Skeletal muscle satellite cell (primary cell): ENCODE data around the gene ZNF428.
A peak's percentile ranks its signal among the peaks of the same experiment; 100 is the strongest.
"Not testable (repeated sequence)": the region's sequence is repeated elsewhere in the genome, so short reads cannot be mapped to it uniquely, and the experiment has no call there.

ENCODE experiments used
- H3K27me3 ChIP-seq: 2 replicates; pipeline ENCODE4 v1.7.0; 2013; ENCODE audit warnings: low read length; ENCODE audit not compliant: control insufficient read depth, insufficient read depth
- H3K36me3 ChIP-seq: 2 replicates; pipeline ENCODE4 v1.7.0; 2013; ENCODE audit warnings: mild to moderate bottlenecking, control low read depth, low read length; ENCODE audit not compliant: insufficient read depth
- H3K4me1 ChIP-seq: 2 replicates; pipeline ENCODE4 v1.7.0; 2013; ENCODE audit warnings: low read length; ENCODE audit not compliant: control insufficient read depth, insufficient read depth
- H3K4me2 ChIP-seq: 2 replicates; pipeline ENCODE4 v1.7.0; 2013; ENCODE audit warnings: mild to moderate bottlenecking, low read length
- H3K4me3 ChIP-seq: 2 replicates; pipeline ENCODE4 v1.7.0; 2013; ENCODE audit warnings: low read length
- H3K9ac ChIP-seq: 2 replicates; pipeline ENCODE4 v1.7.0; 2013; ENCODE audit warnings: mild to moderate bottlenecking, low read depth, low read length, moderate library complexity
- H3K9me3 ChIP-seq: replicated peaks from 2 replicates; pipeline ENCODE4 v1.7.0; 2013; ENCODE audit warnings: mild to moderate bottlenecking, control low read depth, low read length

The ZNF428 gene

DNA sequence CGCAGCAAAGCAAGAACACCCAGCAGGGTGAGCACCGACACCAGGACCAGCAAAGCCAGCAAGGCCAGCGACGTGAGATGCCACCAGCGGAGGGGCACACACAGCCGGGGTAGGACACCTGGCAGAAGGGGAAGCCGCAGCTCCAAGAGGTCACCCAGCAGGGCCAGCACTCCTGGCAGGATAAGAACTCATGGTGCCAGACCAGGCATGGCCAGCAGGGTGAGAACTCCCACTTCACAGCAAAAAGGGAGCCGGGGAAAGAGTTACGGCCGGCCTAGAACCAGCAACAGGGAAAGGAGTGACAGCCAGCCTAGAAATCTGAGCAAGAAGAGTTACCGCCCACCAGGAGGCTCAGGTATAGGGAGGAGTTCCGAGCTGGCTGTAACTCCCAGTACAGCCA is 7.1 kb downstream of the ZNF428 start:
- Histone ChIP-seq H3K36me3 (peaks cover 26% of the 10 kb centered on the region), H3K4me3 (no peak overlapping the region)

DNA sequence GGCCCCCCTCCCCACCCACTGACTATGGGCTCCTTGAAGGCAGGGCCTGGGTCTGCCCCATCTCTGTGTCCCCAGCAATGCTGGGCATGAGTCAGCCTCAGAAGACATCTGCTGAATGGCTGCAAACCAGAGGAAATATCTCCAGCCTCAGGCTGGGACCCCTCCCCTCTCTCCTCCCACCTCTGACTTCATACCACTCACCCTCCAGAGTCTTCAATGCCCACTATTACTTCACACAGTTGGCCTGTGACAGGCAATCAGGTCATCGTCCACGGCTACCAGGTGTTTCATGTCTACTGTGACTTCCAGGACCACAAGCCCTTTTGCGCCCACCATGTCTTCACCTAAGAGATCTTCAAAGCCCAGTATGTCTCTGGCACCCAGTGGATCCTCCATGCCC is 7.6 kb downstream of the ZNF428 start, which contains the start of gene SRRM5:
SRRM5 (plus strand) TSS at position 301 of the 400 bp plus-strand sequence; CDS start at position 335, 34 bp downstream.
- H3K27me3 ChIP-seq: no peaks in the 10 kb centered on the region
- H3K4me3 ChIP-seq: no peak within 1 kb of the TSS
- H3K4me2 ChIP-seq: no peak within 1 kb of the TSS
- no peak within 1 kb of the TSS for H3K9ac ChIP-seq
- H3K36me3 ChIP-seq: peaks cover 26% of the 10 kb centered on the region
- no peaks in the 10 kb centered on the region for H3K9me3 ChIP-seq
- H3K4me1 ChIP-seq: no peaks in the 10 kb centered on the region

More for the DNA sequence above, 7.1 kb downstream of the ZNF428 start:
- Histone ChIP-seq H3K4me1 (no peaks in the 10 kb centered on the region), H3K27me3 (no peaks in the 10 kb centered on the region), H3K4me2 (no peak overlapping the region), H3K9ac (no peak overlapping the region), H3K9me3 (no peaks in the 10 kb centered on the region)

GRCh38 chr19:43610493-43610892 is 8.9 kb downstream of the ZNF428 start:
- Histone ChIP-seq H3K4me3 (no peak overlapping the region), H3K36me3 (peaks cover 37% of the 10 kb centered on the region), H3K9me3 (no peaks in the 10 kb centered on the region), H3K4me1 (no peaks in the 10 kb centered on the region), H3K9ac (no peak overlapping the region), H3K4me2 (no peak overlapping the region), H3K27me3 (no peaks in the 10 kb centered on the region)

DNA sequence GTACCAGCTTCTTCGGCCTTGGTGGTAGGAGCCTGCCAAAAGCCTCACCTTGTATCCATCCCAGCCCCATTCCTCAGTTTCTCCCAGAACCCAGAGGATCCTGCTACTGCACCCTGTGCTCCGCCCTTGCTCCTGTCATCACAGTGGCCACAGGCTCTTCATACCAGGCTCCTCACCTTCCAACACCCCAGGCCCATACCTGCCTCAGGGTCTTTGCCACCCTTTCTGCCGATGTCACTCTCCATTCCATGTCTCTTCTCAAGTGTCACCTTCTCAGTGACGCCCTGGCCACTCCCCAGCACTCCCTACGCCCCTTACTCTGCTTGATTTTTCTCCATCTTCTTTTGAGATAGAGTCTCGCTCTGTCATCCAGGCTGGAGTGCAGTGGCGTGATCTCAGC is 9.6 kb downstream of the ZNF428 start:
- no peak overlapping the region for H3K9ac ChIP-seq
- no peaks in the 10 kb centered on the region for H3K9me3 ChIP-seq
- H3K4me2 ChIP-seq: no peak overlapping the region
- peaks cover 37% of the 10 kb centered on the region for H3K36me3 ChIP-seq
- H3K27me3 ChIP-seq: no peaks in the 10 kb centered on the region
- no peak overlapping the region for H3K4me3 ChIP-seq
- no peaks in the 10 kb centered on the region for H3K4me1 ChIP-seq

- no peak overlapping the region for H3K4me3 ChIP-seq
Observed at GRCh38 chr19:43607238-43608205, 11.9 kb downstream of the ZNF428 start.

DNA sequence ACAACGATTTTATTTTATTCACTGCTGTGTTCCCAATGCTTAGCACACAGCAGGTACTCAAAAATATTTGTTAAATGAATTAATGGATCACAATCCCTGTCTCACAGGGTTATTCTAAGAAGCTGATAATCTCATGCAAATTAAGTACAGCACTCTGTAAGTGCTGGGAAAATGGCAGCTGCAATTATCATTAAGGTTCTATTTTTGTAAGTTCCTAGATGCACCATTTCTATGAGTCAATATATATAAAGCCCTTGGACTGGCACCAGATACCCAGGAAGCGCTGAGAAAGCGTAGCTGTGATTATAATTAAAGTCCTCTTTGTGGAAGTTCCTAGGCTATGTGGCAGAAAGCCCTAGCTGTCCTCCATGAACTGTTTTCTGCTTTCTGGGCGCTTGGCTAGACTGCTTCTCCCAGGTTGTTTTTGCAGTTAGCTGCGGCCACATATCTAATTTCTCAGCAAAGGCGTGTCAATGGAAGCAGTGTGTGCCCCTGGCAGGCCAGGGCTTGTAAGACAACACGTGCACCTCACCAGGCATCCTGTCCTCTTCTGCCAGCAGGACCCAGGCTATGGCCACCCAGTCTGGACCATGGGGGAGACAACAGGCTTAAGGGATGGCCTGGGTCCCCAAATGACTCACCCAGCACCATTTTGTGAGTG is 12.7 kb downstream of the ZNF428 start:
- no peaks in the 10 kb centered on the region for H3K27me3 ChIP-seq
- no peak overlapping the region for H3K4me3 ChIP-seq
- H3K4me2 ChIP-seq: no peak overlapping the region
- peaks cover 20% of the 10 kb centered on the region for H3K36me3 ChIP-seq
- no peaks in the 10 kb centered on the region for H3K9me3 ChIP-seq
- no peak overlapping the region for H3K9ac ChIP-seq
- no peaks in the 10 kb centered on the region for H3K4me1 ChIP-seq

More at GRCh38 chr19:43607238-43608205, 11.9 kb downstream of the ZNF428 start:
- Histone ChIP-seq H3K36me3 (peaks cover 27% of the 10 kb centered on the region), H3K9me3 (no peaks in the 10 kb centered on the region), H3K4me1 (no peaks in the 10 kb centered on the region), H3K27me3 (no peaks in the 10 kb centered on the region), H3K9ac (no peak overlapping the region), H3K4me2 (no peak overlapping the region)

GRCh38 chr19:43605875-43606568 is 13.4 kb downstream of the ZNF428 start:
- Histone ChIP-seq H3K9ac (no peak overlapping the region), H3K27me3 (no peaks in the 10 kb centered on the region), H3K4me3 (no peak overlapping the region), H3K4me2 (no peak overlapping the region), H3K4me1 (no peaks in the 10 kb centered on the region), H3K36me3 (peaks cover 18% of the 10 kb centered on the region), H3K9me3 (no peaks in the 10 kb centered on the region)

- not testable (repeated sequence) for H3K9ac ChIP-seq, H3K4me2 ChIP-seq, H3K4me3 ChIP-seq, H3K9me3 ChIP-seq, H3K27me3 ChIP-seq
- Histone ChIP-seq H3K36me3 (peaks cover 24% of the 10 kb centered on the region), H3K4me1 (peaks cover 15% of the 10 kb centered on the region)
Observed at GRCh38 chr19:43600326-43600725, 19.1 kb downstream of the ZNF428 start.

- Histone ChIP-seq H3K9me3 (no peaks in the 10 kb centered on the region), H3K4me1 (peaks cover 15% of the 10 kb centered on the region), H3K9ac (no peak overlapping the region), H3K4me3 (no peak overlapping the region), H3K4me2 (no peak overlapping the region), H3K27me3 (no peaks in the 10 kb centered on the region), H3K36me3 (peaks cover 24% of the 10 kb centered on the region)
Observed at GRCh38 chr19:43599635-43600295, 19.7 kb downstream of the ZNF428 start.

DNA sequence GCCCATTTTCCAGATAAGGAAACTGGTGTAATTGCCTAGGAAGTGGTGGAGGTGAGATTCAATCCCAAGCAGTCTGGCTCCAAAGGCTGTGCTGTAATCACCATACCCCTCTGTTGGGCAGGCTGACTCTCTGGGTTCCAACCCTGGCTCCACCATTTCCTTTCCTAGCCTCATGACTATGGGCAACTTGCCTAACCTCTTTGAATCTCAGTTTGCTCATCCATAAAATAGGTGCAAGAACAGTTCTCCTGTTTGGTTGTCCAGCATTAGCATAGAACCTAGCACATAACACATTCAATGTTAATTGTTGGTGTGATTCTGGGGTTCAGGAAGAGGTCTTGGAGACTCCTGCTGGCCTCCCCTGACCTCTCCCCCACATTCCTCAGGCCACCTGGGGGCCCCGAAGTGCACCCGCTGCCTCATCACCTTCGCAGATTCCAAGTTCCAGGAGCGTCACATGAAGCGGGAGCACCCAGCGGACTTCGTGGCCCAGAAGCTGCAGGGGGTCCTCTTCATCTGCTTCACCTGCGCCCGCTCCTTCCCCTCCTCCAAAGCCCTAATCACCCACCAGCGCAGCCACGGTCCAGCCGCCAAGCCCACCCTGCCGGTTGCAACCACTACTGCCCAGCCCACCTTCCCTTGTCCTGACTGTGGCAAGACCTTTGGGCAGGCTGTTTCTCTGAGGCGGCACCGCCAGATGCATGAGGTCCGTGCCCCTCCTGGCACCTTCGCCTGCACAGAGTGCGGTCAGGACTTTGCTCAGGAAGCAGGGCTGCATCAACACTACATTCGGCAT is 20.8 kb downstream of the ZNF428 start:
- peak overlapping the region; percentile 94 for H3K9ac ChIP-seq

More for the DNA sequence above, 20.8 kb downstream of the ZNF428 start:
- H3K4me2 ChIP-seq: peak overlapping the region; percentile 97
- no peaks in the 10 kb centered on the region for H3K9me3 ChIP-seq
- no peaks in the 10 kb centered on the region for H3K27me3 ChIP-seq
- no peak overlapping the region for H3K4me3 ChIP-seq
- H3K4me1 ChIP-seq: peaks cover 25% of the 10 kb centered on the region
- H3K36me3 ChIP-seq: peaks cover 34% of the 10 kb centered on the region
